HG02943 (cell line): Measurements from ENCODE around the gene SNRPA.
"Not testable (repeated sequence)": the region's sequence is repeated elsewhere in the genome, so short reads cannot be mapped to it uniquely, and the experiment has no call there.

Experiments used
- ATAC-seq: cut with Tn5 transposase; IDR thresholded peaks from one replicate; pipeline ENCODE4 v1.9.1; 2021; ENCODE audit warnings: mild to moderate bottlenecking, low read depth, moderate library complexity; ENCODE audit not compliant: unreplicated experiment

SNRPA gene

GRCh38 chr19:40719414-40719894 lies 31.5 kb upstream of the SNRPA start:
- no peak for ATAC-seq

GRCh38 chr19:40721140-40721486 lies 29.9 kb upstream of the SNRPA start:
- ATAC-seq: no peak

GRCh38 chr19:40721936-40722661 lies 28.9 kb upstream of the SNRPA start:
- ATAC-seq: no peak

- no peak for ATAC-seq
Measured at GRCh38 chr19:40723661-40724254, 27.2 kb upstream of the SNRPA start.

- ATAC-seq: no peak
Measured at GRCh38 chr19:40724315-40724714, 26.7 kb upstream of the SNRPA start.

- ATAC-seq: no peak
Measured at GRCh38 chr19:40724855-40725254, 26.1 kb upstream of the SNRPA start.

- no peak for ATAC-seq
Measured at GRCh38 chr19:40726279-40726678, 24.7 kb upstream of the SNRPA start.

GRCh38 chr19:40730065-40730464 lies 20.9 kb upstream of the SNRPA start:
- ATAC-seq: not testable (repeated sequence)

GRCh38 chr19:40732304-40732703 lies 18.7 kb upstream of the SNRPA start:
- not testable (repeated sequence) for ATAC-seq

GRCh38 chr19:40733149-40733548 lies 17.9 kb upstream of the SNRPA start:
- no peak for ATAC-seq

- ATAC-seq: no peak
Measured at GRCh38 chr19:40735013-40735771, 15.8 kb upstream of the SNRPA start.

GRCh38 chr19:40736661-40737060 lies 14.3 kb upstream of the SNRPA start:
- no peak for ATAC-seq

- no peak for ATAC-seq
Measured at GRCh38 chr19:40737102-40737644, 13.8 kb upstream of the SNRPA start.

GRCh38 chr19:40739030-40739839 lies 11.8 kb upstream of the SNRPA start:
- ATAC-seq: no peak

- no peak for ATAC-seq
Measured at GRCh38 chr19:40739871-40740703, 10.9 kb upstream of the SNRPA start.

- no peak for ATAC-seq
Measured at GRCh38 chr19:40740747-40741146, 10.3 kb upstream of the SNRPA start.

- ATAC-seq: no peak
Measured at GRCh38 chr19:40741527-40742390, 9.2 kb upstream of the SNRPA start.

- ATAC-seq: no peak
Measured at GRCh38 chr19:40742477-40742876, 8.5 kb upstream of the SNRPA start.

GRCh38 chr19:40742886-40743285 lies 8.1 kb upstream of the SNRPA start:
- no peak for ATAC-seq
